ENCODE results near the gene RHPN2. TPM values are rescaled to one million over a fixed set of nuclear protein-coding genes. Genes with fewer than 3 reads are reported as not detected.
"Not testable (repeated sequence)": the region's sequence is repeated elsewhere in the genome, so short reads cannot be mapped to it uniquely, and the experiment has no call there.

Gene RHPN2
- polyA plus RNA-seq, 4 donors, result 18.4 to 19.0 (median 18.6) TPM

GRCh38 chr19:33035461-33035860 lies 29.2 kb downstream of the RHPN2 start:
- DNase-seq (ENCODE audit: low read depth in 4 of 4, low spot score in 3 of 4), result no peak

GRCh38 chr19:33032218-33032781 lies 32.4 kb downstream of the RHPN2 start:
- DNase-seq (ENCODE audit: low read depth in 4 of 4, low spot score in 3 of 4), result no peak

- DNase-seq (ENCODE audit: low read depth in 4 of 4, low spot score in 3 of 4), result no peak
These were observed 34.9 kb downstream of the RHPN2 start for GRCh38 chr19:33029746-33030303.

- DNase-seq (ENCODE audit: low read depth in 4 of 4, low spot score in 3 of 4), result not testable (repeated sequence)
These were observed 38.1 kb downstream of the RHPN2 start for GRCh38 chr19:33026602-33027001.

GRCh38 chr19:33025468-33026238 lies 39.0 kb downstream of the RHPN2 start:
- not testable (repeated sequence) for DNase-seq (ENCODE audit: low read depth in 4 of 4, low spot score in 3 of 4)

GRCh38 chr19:33024398-33024797 lies 40.3 kb downstream of the RHPN2 start:
- no peak for DNase-seq (ENCODE audit: low read depth in 4 of 4, low spot score in 3 of 4)

GRCh38 chr19:33022472-33023116 lies 42.1 kb downstream of the RHPN2 start:
- DNase-seq (ENCODE audit: low read depth in 4 of 4, low spot score in 3 of 4), result no peak

- DNase-seq (ENCODE audit: low read depth in 4 of 4, low spot score in 3 of 4), result not testable (repeated sequence)
These were observed 53.8 kb downstream of the RHPN2 start for GRCh38 chr19:33010891-33011290.

GRCh38 chr19:33008738-33009137 lies 56.0 kb downstream of the RHPN2 start:
- DNase-seq (ENCODE audit: low read depth in 4 of 4, low spot score in 3 of 4), result no peak

- peak in 1 of 4 donors; percentile 22 for DNase-seq (ENCODE audit: low read depth in 4 of 4, low spot score in 3 of 4)
These were observed 59.2 kb downstream of the RHPN2 start for GRCh38 chr19:33005440-33005839.

- peak in 1 of 4 donors; percentile 8 for DNase-seq (ENCODE audit: low read depth in 4 of 4, low spot score in 3 of 4)
These were observed 61.2 kb downstream of the RHPN2 start for GRCh38 chr19:33003424-33004024.

GRCh38 chr19:33002126-33002865 lies 62.4 kb downstream of the RHPN2 start:
- DNase-seq (ENCODE audit: low read depth in 4 of 4, low spot score in 3 of 4), result not testable (repeated sequence)

- no peak for DNase-seq (ENCODE audit: low read depth in 4 of 4, low spot score in 3 of 4)
These were observed 63.8 kb downstream of the RHPN2 start for GRCh38 chr19:33000910-33001309.

GRCh38 chr19:33000510-33000909 lies 64.2 kb downstream of the RHPN2 start:
- DNase-seq (ENCODE audit: low read depth in 4 of 4, low spot score in 3 of 4), result no peak

GRCh38 chr19:32998722-32999121 lies 66.0 kb downstream of the RHPN2 start:
- DNase-seq (ENCODE audit: low read depth in 4 of 4, low spot score in 3 of 4), result no peak

GRCh38 chr19:32997716-32998355 lies 66.9 kb downstream of the RHPN2 start:
- DNase-seq (ENCODE audit: low read depth in 4 of 4, low spot score in 3 of 4), result no peak

- DNase-seq (ENCODE audit: low read depth in 4 of 4, low spot score in 3 of 4), result not testable (repeated sequence)
These were observed 67.6 kb downstream of the RHPN2 start for GRCh38 chr19:32997061-32997464.

- DNase-seq (ENCODE audit: low read depth in 4 of 4, low spot score in 3 of 4), result not testable (repeated sequence)
These were observed 68.7 kb downstream of the RHPN2 start for GRCh38 chr19:32995966-32996365.

GRCh38 chr19:32988724-32989123 lies 76.0 kb downstream of the RHPN2 start:
- no peak for DNase-seq (ENCODE audit: low read depth in 4 of 4, low spot score in 3 of 4)

- DNase-seq (ENCODE audit: low read depth in 4 of 4, low spot score in 3 of 4), result not testable (repeated sequence)
These were observed 76.4 kb downstream of the RHPN2 start for GRCh38 chr19:32988254-32988653.
